Ishikawa (cell line): ENCODE data around the gene AKAP8L.

ENCODE experiments used
- CEBPB ChIP-seq: IDR thresholded peaks from 2 replicates; pipeline ENCODE4 v1.6.1; 2012
- CREB1 ChIP-seq: IDR thresholded peaks from 2 replicates; pipeline ENCODE4 v1.6.1; 2012; ENCODE audit warnings: low read depth
- EGR1 ChIP-seq: IDR thresholded peaks from 2 replicates; pipeline ENCODE4 v1.6.1; 2012
- EP300 ChIP-seq: IDR thresholded peaks from 2 replicates; pipeline ENCODE4 v1.6.1; 2012; ENCODE audit warnings: borderline replicate concordance
- FOXM1 ChIP-seq: IDR thresholded peaks from 2 replicates; pipeline ENCODE4 v1.6.1; 2012; ENCODE audit warnings: low read depth, borderline replicate concordance
- NFIC ChIP-seq: IDR thresholded peaks from 2 replicates; pipeline ENCODE4 v1.6.1; 2012
- RAD21 ChIP-seq: IDR thresholded peaks from 2 replicates; pipeline ENCODE4 v1.6.1; 2012; ENCODE audit warnings: low read depth
- REST ChIP-seq: IDR thresholded peaks from 2 replicates; pipeline ENCODE4 v1.6.1; 2012; ENCODE audit warnings: low read depth, mild to moderate bottlenecking
- TAF1 ChIP-seq: IDR thresholded peaks from 2 replicates; pipeline ENCODE4 v1.6.1; 2012; ENCODE audit warnings: low read depth, mild to moderate bottlenecking
- TCF12 ChIP-seq: IDR thresholded peaks from 2 replicates; pipeline ENCODE4 v1.6.1; 2012; ENCODE audit warnings: low read depth
- TEAD4 ChIP-seq: IDR thresholded peaks from 2 replicates; pipeline ENCODE4 v1.6.1; 2012
- YY1 ChIP-seq: IDR thresholded peaks from 2 replicates; pipeline ENCODE4 v1.6.1; 2012; ENCODE audit warnings: low read depth
- ZBTB7A ChIP-seq: IDR thresholded peaks from 2 replicates; pipeline ENCODE4 v1.6.1; 2012; ENCODE audit warnings: low read depth
- TF ChIP-seq, protein P1 (sequence below): IDR thresholded peaks from 2 replicates; pipeline ENCODE4 v1.6.1; 2012
- TF ChIP-seq, protein P2 (sequence below): IDR thresholded peaks from 2 replicates; pipeline ENCODE4 v1.6.1; 2012

Gene AKAP8L

DNA sequence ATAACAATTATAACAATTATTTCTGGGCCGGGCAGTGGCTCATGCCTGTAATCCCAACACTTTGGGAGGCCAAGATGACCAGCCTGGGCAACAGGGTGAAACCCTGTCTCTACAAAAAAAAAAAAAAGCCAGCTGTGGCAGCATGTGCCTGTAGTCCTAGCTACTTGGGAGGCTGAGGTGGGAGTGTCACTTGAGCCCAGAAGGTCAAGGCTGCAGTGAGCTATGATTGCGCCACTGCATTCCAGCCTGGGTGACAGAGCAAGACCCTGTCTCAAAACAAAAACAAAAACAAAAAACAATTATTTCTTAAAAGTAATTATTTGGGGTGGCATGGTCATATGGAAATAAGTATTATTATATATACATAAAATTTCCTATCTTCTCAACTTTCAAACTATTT is 7.4 kb downstream of the AKAP8L start:
- peak; percentile 28; the same call in 1 of the 2 replicates for TF ChIP-seq CEBPB

- TF ChIP-seq, protein P1, sequence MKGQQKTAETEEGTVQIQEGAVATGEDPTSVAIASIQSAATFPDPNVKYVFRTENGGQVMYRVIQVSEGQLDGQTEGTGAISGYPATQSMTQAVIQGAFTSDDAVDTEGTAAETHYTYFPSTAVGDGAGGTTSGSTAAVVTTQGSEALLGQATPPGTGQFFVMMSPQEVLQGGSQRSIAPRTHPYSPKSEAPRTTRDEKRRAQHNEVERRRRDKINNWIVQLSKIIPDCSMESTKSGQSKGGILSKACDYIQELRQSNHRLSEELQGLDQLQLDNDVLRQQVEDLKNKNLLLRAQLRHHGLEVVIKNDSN, result no peak
- no peak for TF ChIP-seq FOXM1
- no peak for TF ChIP-seq EP300
- TF ChIP-seq NFIC, result no peak
- TF ChIP-seq RAD21, result no peak
- no peak for TF ChIP-seq CREB1
- TF ChIP-seq, protein P2, sequence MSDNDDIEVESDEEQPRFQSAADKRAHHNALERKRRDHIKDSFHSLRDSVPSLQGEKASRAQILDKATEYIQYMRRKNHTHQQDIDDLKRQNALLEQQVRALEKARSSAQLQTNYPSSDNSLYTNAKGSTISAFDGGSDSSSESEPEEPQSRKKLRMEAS, result no peak
- no peak for TF ChIP-seq YY1
- TF ChIP-seq TEAD4, result no peak
- TF ChIP-seq EGR1, result no peak
- no peak for TF ChIP-seq ZBTB7A
- TF ChIP-seq REST, result no peak
- no peak for TF ChIP-seq CEBPB
- TF ChIP-seq TCF12, result no peak
- no peak for TF ChIP-seq TAF1
Observed at GRCh38 chr19:15404780-15405211, 14.0 kb downstream of the AKAP8L start.

DNA sequence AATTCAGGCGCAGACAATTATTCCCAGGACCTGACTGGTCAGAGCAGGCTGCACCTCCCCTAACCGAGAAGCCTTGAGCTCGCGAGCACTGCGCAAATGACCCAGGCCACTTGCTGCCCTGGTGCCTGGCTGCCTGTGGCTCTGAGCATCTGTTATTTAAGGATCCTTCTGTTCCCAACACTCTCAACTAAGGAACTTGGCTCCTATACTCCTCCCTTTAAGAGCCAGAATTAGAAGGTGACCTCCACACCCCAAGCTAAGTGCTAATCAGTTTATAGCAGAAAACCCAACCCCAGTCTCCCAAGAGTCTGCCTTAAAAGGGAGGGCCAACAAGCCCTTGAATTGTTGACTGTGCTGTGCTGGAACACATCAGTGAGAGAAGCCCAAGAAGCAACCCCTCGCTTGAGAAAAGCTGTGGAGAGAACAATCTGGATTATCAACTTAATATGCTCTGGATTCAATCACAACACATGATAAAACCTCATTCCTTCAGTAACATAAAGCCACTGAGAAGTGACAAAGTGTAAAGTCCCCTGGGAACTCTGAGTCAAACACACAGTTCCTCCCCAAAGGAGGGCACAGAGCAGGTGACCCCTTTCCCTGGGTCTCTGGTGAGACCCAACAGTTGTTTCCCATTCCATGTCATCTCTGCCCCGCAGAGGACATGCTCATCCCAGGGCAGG is 14.6 kb downstream of the AKAP8L start:
- no peak for TF ChIP-seq CEBPB
- no peak for TF ChIP-seq ZBTB7A
- TF ChIP-seq EGR1, result no peak
- TF ChIP-seq, protein P2, result no peak
- no peak for TF ChIP-seq TAF1
- no peak for TF ChIP-seq TEAD4

- TF ChIP-seq, protein P2, result no peak
Observed at GRCh38 chr19:15403151-15403531, 15.6 kb downstream of the AKAP8L start.

DNA sequence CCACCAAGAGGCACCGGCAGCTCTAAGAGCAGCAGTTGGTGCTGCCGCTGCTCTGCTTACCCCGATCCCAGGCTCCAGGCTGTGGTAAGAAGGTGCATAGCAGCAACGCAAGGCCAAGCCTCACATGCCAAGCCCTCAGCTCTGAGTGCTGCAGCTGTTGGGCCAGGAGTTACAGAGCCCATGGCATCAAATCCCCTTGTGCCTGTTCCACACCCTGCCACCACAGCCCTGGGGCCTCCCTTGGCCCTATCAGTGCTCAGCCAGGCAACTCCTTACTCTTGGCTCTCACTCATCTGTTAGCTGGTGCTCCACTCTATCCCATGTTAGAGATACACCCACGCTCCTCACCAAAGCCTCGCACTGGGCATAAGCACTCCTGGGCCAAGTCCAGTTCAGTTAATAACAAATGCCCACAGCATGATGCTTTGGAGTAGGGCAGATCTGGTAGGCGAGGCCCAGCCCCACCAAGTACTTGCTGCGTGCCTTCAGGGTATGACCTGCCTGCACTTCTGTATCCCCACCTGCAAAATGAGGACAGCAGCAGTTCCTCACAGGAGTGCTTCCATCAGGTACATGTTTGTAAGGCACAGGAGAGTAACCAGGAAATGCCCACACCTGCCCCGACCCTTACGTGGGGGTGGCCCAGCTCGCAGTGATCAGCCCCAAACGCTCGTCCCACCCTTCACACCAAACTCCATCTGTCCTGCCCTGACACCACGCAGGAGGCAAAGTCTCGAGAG is 16.2 kb downstream of the AKAP8L start:
- no peak for TF ChIP-seq ZBTB7A
- TF ChIP-seq EGR1, result no peak
- no peak for TF ChIP-seq CEBPB
- TF ChIP-seq NFIC, result no peak
- no peak for TF ChIP-seq REST
- no peak for TF ChIP-seq FOXM1
- TF ChIP-seq, protein P1, result no peak
- TF ChIP-seq, protein P2, result no peak
- no peak for TF ChIP-seq TAF1
- no peak for TF ChIP-seq EP300
- no peak for TF ChIP-seq RAD21
- no peak for TF ChIP-seq CREB1
- no peak for TF ChIP-seq TEAD4
- TF ChIP-seq YY1, result no peak
- no peak for TF ChIP-seq TCF12

DNA sequence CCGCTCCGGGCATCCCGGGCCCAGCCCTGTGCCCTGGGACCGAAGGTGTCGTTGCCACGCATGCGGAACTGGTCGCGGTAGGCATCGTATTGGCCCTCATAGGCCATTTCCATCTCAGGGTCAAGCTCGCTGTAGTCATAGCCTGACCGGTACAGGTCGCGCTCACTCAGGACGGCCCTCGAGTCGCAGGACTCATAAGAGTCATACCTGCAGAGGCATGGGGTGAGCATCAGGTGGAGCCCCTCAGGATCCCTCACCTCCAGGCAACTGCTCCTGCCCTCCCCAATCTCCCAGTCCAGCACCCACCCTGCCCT is 17.4 kb downstream of the AKAP8L start:
- TF ChIP-seq TCF12 (no peak), CEBPB (no peak), EP300 (no peak)
- TF ChIP-seq, protein P2, result no peak
